ENCODE data around the gene SLC16A12. TPM values are rescaled to one million over a fixed set of nuclear protein-coding genes. Genes with fewer than 3 reads are reported as not detected.
"Not testable (repeated sequence)": the region's sequence is repeated elsewhere in the genome, so short reads cannot be mapped to it uniquely, and the experiment has no call there.

SLC16A12 gene
- total RNA-seq, 1 experiment from 2014 or later: not detected

DNA sequence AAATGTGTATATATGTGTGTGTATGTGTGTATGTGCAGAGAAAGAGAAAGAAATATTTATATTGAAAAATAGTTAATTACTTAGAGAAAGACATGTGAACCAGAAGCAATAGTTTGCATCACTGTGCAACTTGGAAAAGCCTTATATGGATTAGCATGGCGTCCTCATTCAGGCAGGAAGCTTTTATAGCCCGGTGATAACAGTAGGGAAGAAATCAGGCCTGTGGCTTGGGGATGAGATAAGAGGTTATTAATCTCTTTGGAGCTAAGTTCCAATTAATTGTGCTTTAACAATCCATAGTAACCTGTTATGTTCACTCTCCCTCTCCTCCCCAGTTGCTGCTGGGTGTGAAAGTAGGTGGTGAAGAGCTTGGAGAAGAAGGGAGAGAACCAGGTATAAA, 84.5 kb downstream of the SLC16A12 start:
- Histone ChIP-seq H3K9me3 (ENCODE audit: low read length) (no peaks in the 10 kb centered on the region), H3K9ac (ENCODE audit: low read length) (no peak overlapping the region), H3K27me3 (ENCODE audit: low read length) (no peaks in the 10 kb centered on the region), H4K20me1 (ENCODE audit: insufficient read depth, low read depth, low read length) (no peaks in the 10 kb centered on the region), H3K27ac (ENCODE audit: low read length) (no peak overlapping the region), H3K36me3 (ENCODE audit: insufficient read depth, low read length) (no peaks in the 10 kb centered on the region), H3K4me3 (ENCODE audit: low read length) (no peak overlapping the region), H3K79me2 (ENCODE audit: low read length) (no peaks in the 10 kb centered on the region), H3K9me2 (replicated peaks; ENCODE audit: insufficient read depth, low read length) (no peaks in the 10 kb centered on the region), H2AFZ (ENCODE audit: low read length) (no peak overlapping the region), H3K4me1 (ENCODE audit: low read length) (no peaks in the 10 kb centered on the region), H3K4me2 (ENCODE audit: low read depth, low read length, poor library complexity, severe bottlenecking) (no peak overlapping the region)
- no peak for DNase-seq

DNA sequence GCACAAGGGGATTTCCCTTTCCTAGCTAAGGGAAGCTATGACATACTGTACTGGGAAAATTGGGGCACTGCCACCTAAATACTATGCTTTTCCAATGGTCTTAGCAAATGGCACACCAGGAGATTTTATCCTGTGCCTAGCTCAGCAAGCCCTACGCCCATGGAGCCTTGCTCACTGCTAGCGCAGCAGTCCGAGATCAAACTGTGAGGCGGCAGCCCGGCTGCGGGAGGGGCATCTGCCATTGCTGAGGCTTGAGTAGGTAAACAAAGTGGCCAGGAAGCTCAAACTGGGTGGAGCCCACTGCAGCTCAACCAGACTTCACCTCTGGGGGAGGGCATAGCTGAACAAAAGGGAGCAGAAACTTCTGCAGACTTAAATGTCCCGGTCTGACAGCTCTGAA, 90.6 kb downstream of the SLC16A12 start:
- not testable (repeated sequence) for H3K9ac ChIP-seq (ENCODE audit: low read length); H3K36me3 ChIP-seq (ENCODE audit: insufficient read depth, low read length)

DNA sequence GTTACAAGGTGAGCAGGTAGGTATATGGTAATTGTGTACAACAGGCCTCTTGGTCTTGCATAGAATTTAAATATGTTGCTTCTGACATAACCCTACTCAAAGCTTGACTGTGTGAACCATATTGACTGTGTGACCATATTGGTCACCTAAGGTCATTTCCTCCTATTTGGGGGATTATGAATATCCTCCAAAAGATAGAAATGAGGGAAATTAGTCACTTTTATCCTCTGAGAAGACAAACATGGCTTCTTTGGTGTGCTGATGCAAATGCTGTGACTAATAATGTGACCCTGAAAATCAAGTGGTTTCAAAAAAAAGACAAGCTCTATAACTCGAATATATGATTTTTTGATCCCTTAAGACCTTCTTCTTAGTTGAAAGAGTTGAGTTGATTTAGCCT, 93.1 kb downstream of the SLC16A12 start:
- Histone ChIP-seq H2AFZ (ENCODE audit: low read length) (no peak overlapping the region), H3K4me2 (ENCODE audit: low read depth, low read length, poor library complexity, severe bottlenecking) (no peak overlapping the region), H4K20me1 (ENCODE audit: insufficient read depth, low read depth, low read length) (no peaks in the 10 kb centered on the region), H3K9me3 (ENCODE audit: low read length) (no peaks in the 10 kb centered on the region), H3K9ac (ENCODE audit: low read length) (no peak overlapping the region), H3K79me2 (ENCODE audit: low read length) (no peaks in the 10 kb centered on the region), H3K4me3 (ENCODE audit: low read length) (no peak overlapping the region), H3K27me3 (ENCODE audit: low read length) (no peaks in the 10 kb centered on the region), H3K27ac (ENCODE audit: low read length) (no peak overlapping the region), H3K36me3 (ENCODE audit: insufficient read depth, low read length) (no peaks in the 10 kb centered on the region), H3K9me2 (replicated peaks; ENCODE audit: insufficient read depth, low read length) (no peaks in the 10 kb centered on the region), H3K4me1 (ENCODE audit: low read length) (no peaks in the 10 kb centered on the region)
- DNase-seq: no peak

More for the DNA sequence above, 90.6 kb downstream of the SLC16A12 start:
- H2AFZ ChIP-seq (ENCODE audit: low read length); H4K20me1 ChIP-seq (ENCODE audit: insufficient read depth, low read depth, low read length); DNase-seq; H3K4me3 ChIP-seq (ENCODE audit: low read length); H3K4me2 ChIP-seq (ENCODE audit: low read depth, low read length, poor library complexity, severe bottlenecking); H3K9me3 ChIP-seq (ENCODE audit: low read length); H3K4me1 ChIP-seq (ENCODE audit: low read length); H3K27ac ChIP-seq (ENCODE audit: low read length); H3K27me3 ChIP-seq (ENCODE audit: low read length); H3K79me2 ChIP-seq (ENCODE audit: low read length); H3K9me2 ChIP-seq (replicated peaks; ENCODE audit: insufficient read depth, low read length): not testable (repeated sequence)

DNA sequence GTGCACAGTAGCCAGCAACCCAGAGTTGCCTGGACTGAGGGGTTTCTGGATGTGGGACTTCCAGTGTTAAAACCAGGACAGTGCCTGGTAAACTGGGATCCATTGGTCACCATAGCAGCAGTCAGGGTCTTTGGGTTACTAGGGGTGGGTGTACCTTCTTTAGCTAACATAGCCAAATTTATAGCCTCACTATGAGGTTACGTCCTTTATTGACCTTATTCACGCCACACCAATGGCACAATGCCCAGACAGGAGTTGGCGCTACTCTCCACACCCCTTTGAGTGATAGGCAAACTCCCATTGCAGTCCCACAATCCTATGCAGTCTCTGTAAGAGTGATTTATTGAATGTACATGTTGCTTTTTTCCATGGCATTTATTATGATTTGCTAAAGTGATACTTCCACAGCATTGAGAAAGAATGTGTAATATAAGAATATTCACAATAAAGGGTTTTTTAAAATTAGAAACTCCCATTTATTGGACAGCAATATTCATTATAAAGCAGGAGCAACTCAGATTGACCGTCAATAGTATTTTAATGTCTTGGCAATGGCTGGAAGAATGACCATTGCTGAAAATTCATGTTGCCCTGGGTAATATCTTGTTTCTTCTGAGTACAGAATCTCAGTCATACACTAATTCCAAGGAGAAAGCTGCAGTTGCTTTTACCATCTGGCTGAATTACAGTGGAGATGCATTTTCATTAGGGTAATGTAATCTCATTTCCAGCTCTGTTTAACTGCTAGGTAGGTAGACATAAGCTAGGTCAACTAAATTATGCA, 95.0 kb downstream of the SLC16A12 start:
- no peaks in the 10 kb centered on the region for H3K9me3 ChIP-seq (ENCODE audit: low read length)
- H3K27ac ChIP-seq (ENCODE audit: low read length): no peak overlapping the region
- no peak overlapping the region for H3K4me2 ChIP-seq (ENCODE audit: low read depth, low read length, poor library complexity, severe bottlenecking)
- H2AFZ ChIP-seq (ENCODE audit: low read length): no peak overlapping the region
- H3K9ac ChIP-seq (ENCODE audit: low read length): no peak overlapping the region
- H3K4me1 ChIP-seq (ENCODE audit: low read length): no peaks in the 10 kb centered on the region
- H3K9me2 ChIP-seq (replicated peaks; ENCODE audit: insufficient read depth, low read length): no peaks in the 10 kb centered on the region
- DNase-seq: no peak
- H3K79me2 ChIP-seq (ENCODE audit: low read length): no peaks in the 10 kb centered on the region
- no peaks in the 10 kb centered on the region for H3K27me3 ChIP-seq (ENCODE audit: low read length)
- H3K4me3 ChIP-seq (ENCODE audit: low read length): no peak overlapping the region
- no peaks in the 10 kb centered on the region for H3K36me3 ChIP-seq (ENCODE audit: insufficient read depth, low read length)
- H4K20me1 ChIP-seq (ENCODE audit: insufficient read depth, low read depth, low read length): no peaks in the 10 kb centered on the region

DNA sequence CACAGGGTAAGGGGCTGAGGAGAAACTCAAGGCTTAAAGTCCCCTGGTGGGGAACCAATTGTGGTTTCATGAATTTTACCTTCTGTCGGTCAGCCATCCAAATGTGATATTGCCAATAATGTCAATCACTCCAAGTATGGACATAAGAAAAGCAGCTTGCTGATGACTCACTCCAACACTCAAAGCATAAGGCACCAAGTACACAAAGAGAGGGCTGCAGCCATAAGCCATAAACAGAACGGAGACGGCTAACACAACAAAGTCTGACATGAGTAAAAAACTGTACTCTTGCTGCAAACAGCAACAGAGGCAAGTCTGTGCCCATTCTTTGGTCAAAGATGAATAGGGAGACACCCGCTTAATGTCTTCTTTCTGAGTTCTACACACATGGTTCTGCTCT, 96.9 kb downstream of the SLC16A12 start:
- DNase-seq: no peak
- Histone ChIP-seq H3K4me2 (ENCODE audit: low read depth, low read length, poor library complexity, severe bottlenecking) (no peak overlapping the region), H2AFZ (ENCODE audit: low read length) (no peak overlapping the region), H3K9ac (ENCODE audit: low read length) (no peak overlapping the region), H3K27me3 (ENCODE audit: low read length) (no peaks in the 10 kb centered on the region), H4K20me1 (ENCODE audit: insufficient read depth, low read depth, low read length) (no peaks in the 10 kb centered on the region), H3K36me3 (ENCODE audit: insufficient read depth, low read length) (no peaks in the 10 kb centered on the region), H3K4me1 (ENCODE audit: low read length) (no peaks in the 10 kb centered on the region), H3K4me3 (ENCODE audit: low read length) (no peak overlapping the region), H3K27ac (ENCODE audit: low read length) (no peak overlapping the region), H3K9me2 (replicated peaks; ENCODE audit: insufficient read depth, low read length) (no peaks in the 10 kb centered on the region), H3K9me3 (ENCODE audit: low read length) (no peaks in the 10 kb centered on the region), H3K79me2 (ENCODE audit: low read length) (no peaks in the 10 kb centered on the region)

DNA sequence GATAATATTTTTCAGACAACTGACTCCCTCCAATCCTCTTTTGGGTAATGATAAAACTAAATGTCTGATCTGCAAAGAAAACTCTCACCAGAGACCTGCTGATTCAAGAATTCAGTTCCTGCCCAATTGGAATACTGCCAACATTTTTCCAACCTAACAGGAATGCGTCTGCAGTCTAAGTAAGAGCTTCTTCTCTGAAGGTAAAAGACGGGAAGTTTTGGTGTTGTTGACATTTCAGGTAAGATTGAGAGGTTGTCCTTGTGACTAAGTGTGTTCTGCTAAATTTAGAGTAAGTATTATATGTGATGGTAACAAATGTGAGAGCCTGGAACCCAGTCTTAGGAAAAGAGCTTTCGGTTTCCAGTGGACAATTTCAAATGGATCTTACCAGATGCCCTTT, 103.4 kb downstream of the SLC16A12 start:
- DNase-seq: no peak
- H2AFZ ChIP-seq (ENCODE audit: low read length): no peak overlapping the region
- no peaks in the 10 kb centered on the region for H3K9me2 ChIP-seq (replicated peaks; ENCODE audit: insufficient read depth, low read length)
- H3K4me3 ChIP-seq (ENCODE audit: low read length): no peak overlapping the region
- no peaks in the 10 kb centered on the region for H3K36me3 ChIP-seq (ENCODE audit: insufficient read depth, low read length)
- no peak overlapping the region for H3K27ac ChIP-seq (ENCODE audit: low read length)
- no peaks in the 10 kb centered on the region for H4K20me1 ChIP-seq (ENCODE audit: insufficient read depth, low read depth, low read length)
- no peak overlapping the region for H3K4me2 ChIP-seq (ENCODE audit: low read depth, low read length, poor library complexity, severe bottlenecking)
- H3K27me3 ChIP-seq (ENCODE audit: low read length): no peaks in the 10 kb centered on the region
- no peaks in the 10 kb centered on the region for H3K4me1 ChIP-seq (ENCODE audit: low read length)
- no peaks in the 10 kb centered on the region for H3K9me3 ChIP-seq (ENCODE audit: low read length)
- H3K9ac ChIP-seq (ENCODE audit: low read length): no peak overlapping the region
- H3K79me2 ChIP-seq (ENCODE audit: low read length): no peaks in the 10 kb centered on the region

DNA sequence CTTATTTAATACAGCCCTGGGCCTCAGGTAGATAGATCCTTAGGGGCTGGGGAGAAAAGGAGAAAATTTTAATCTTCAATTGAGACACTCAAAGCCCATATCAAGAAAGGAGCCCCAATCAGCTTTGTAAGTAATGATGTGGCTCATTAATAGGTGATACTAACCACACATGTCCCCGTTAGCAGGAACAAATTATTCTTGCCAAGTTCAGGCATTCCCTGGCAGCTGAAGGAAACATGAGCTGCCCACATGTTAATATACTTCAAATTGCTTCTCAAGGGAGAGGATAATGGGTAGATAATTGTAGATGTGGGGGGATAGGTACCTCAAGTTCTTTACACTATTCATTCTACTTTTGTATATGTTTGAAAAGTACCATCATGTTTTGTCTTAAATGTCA, 106.5 kb downstream of the SLC16A12 start:
- Histone ChIP-seq H3K4me3 (ENCODE audit: low read length) (no peak overlapping the region), H3K9me3 (ENCODE audit: low read length) (no peaks in the 10 kb centered on the region), H3K9me2 (replicated peaks; ENCODE audit: insufficient read depth, low read length) (no peaks in the 10 kb centered on the region), H3K27ac (ENCODE audit: low read length) (no peak overlapping the region), H2AFZ (ENCODE audit: low read length) (no peak overlapping the region), H3K36me3 (ENCODE audit: insufficient read depth, low read length) (no peaks in the 10 kb centered on the region), H3K4me1 (ENCODE audit: low read length) (no peaks in the 10 kb centered on the region), H3K9ac (ENCODE audit: low read length) (no peak overlapping the region), H3K79me2 (ENCODE audit: low read length) (no peaks in the 10 kb centered on the region), H3K27me3 (ENCODE audit: low read length) (no peaks in the 10 kb centered on the region), H3K4me2 (ENCODE audit: low read depth, low read length, poor library complexity, severe bottlenecking) (no peak overlapping the region), H4K20me1 (ENCODE audit: insufficient read depth, low read depth, low read length) (no peaks in the 10 kb centered on the region)
- DNase-seq: no peak

DNA sequence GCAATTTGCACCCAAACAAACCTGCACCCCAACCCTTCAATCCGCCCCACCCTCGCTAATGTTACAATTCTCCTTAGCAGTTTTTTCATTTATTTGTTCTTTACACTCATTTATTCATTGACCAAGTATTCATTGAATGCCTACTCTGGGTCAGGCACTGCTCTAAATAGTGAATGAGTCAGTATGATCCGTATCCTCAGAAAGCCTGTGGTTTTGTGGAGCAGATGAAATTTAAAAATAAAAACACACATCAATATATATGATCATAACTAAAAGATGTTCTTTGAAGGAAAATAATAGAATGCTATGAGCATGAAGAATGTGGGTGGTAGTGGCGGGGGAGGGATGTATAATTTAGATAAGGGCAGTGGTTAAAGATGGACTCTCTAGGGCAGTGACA, 107.8 kb downstream of the SLC16A12 start:
- H3K4me3 ChIP-seq (ENCODE audit: low read length): no peak overlapping the region
- no peak for DNase-seq
- no peak overlapping the region for H3K9ac ChIP-seq (ENCODE audit: low read length)
- no peaks in the 10 kb centered on the region for H3K79me2 ChIP-seq (ENCODE audit: low read length)
- H3K27me3 ChIP-seq (ENCODE audit: low read length): no peaks in the 10 kb centered on the region
- H3K9me3 ChIP-seq (ENCODE audit: low read length): no peaks in the 10 kb centered on the region
- no peak overlapping the region for H2AFZ ChIP-seq (ENCODE audit: low read length)
- H4K20me1 ChIP-seq (ENCODE audit: insufficient read depth, low read depth, low read length): no peaks in the 10 kb centered on the region
- no peak overlapping the region for H3K4me2 ChIP-seq (ENCODE audit: low read depth, low read length, poor library complexity, severe bottlenecking)
- no peaks in the 10 kb centered on the region for H3K9me2 ChIP-seq (replicated peaks; ENCODE audit: insufficient read depth, low read length)
- H3K27ac ChIP-seq (ENCODE audit: low read length): no peak overlapping the region
- no peaks in the 10 kb centered on the region for H3K4me1 ChIP-seq (ENCODE audit: low read length)
- no peaks in the 10 kb centered on the region for H3K36me3 ChIP-seq (ENCODE audit: insufficient read depth, low read length)
